Measurements from ENCODE around the gene NKPD1. TPM values are rescaled to one million over a fixed set of nuclear protein-coding genes. Genes with fewer than 3 reads are reported as not detected.

NKPD1 gene
- total RNA-seq, 1 donor from 2014 or later: not detected

GRCh38 chr19:45178262-45179071 is 17.7 kb upstream of the NKPD1 start, which contains the start of gene BLOC1S3:
Gene BLOC1S3 (plus strand): TSS chr19:45178784. CDS start chr19:45179297, 513 bp downstream.
- DNase-seq (ENCODE audit: missing footprints) (peak; percentile 100), ATAC-seq (peak; percentile 99)
- intact Hi-C loops (cut with DNase I): loop anchor here (5.0 kb wide), 1 partner anchor 86 kb away; the partner anchor contains the start of gene PPP1R37

GRCh38 chr19:45177817-45178261 is 17.1 kb upstream of the NKPD1 start, which contains the start of gene TRAPPC6A:
Gene TRAPPC6A (minus strand): TSS chr19:45178237. CDS start chr19:45178218, 19 bp downstream.
- no peak for DNase-seq (ENCODE audit: missing footprints)
- no peak for ATAC-seq
- intact Hi-C loops (cut with DNase I): loop anchor here (5.0 kb wide), 1 partner anchor 86 kb away; the partner anchor contains the start of gene PPP1R37

- ATAC-seq: no peak
- intact Hi-C loops (cut with DNase I): loop anchor here (5.0 kb wide), 1 partner anchor 83 kb away; the partner anchor contains the start of gene PPP1R37
- DNase-seq (ENCODE audit: missing footprints): no peak
These were observed 14.9 kb upstream of the NKPD1 start for GRCh38 chr19:45175515-45176345.

- DNase-seq (ENCODE audit: missing footprints): no peak
These were observed 13.0 kb upstream of the NKPD1 start for GRCh38 chr19:45173816-45174215.

GRCh38 chr19:45172611-45173208 is 11.9 kb upstream of the NKPD1 start:
- ATAC-seq: no peak
- intact Hi-C loops (cut with DNase I): no loop called here

More at GRCh38 chr19:45173816-45174215, 13.0 kb upstream of the NKPD1 start:
- intact Hi-C loops (cut with DNase I): no loop called here
- ATAC-seq: no peak

GRCh38 chr19:45172173-45172572 is 11.4 kb upstream of the NKPD1 start:
- DNase-seq (ENCODE audit: missing footprints): no peak
- ATAC-seq: no peak
- intact Hi-C loops (cut with DNase I): no loop called here

More at GRCh38 chr19:45172611-45173208, 11.9 kb upstream of the NKPD1 start:
- DNase-seq (ENCODE audit: missing footprints): no peak

GRCh38 chr19:45171211-45171623 is 10.4 kb upstream of the NKPD1 start:
- intact Hi-C loops (cut with DNase I): no loop called here
- no peak for ATAC-seq
- DNase-seq (ENCODE audit: missing footprints): no peak

GRCh38 chr19:45170146-45171106 is 9.6 kb upstream of the NKPD1 start:
- intact Hi-C loops (cut with DNase I): no loop called here
- no peak for ATAC-seq

GRCh38 chr19:45169602-45170001 is 8.8 kb upstream of the NKPD1 start:
- intact Hi-C loops (cut with DNase I): no loop called here
- no peak for DNase-seq (ENCODE audit: missing footprints)
- ATAC-seq: no peak

More at GRCh38 chr19:45170146-45171106, 9.6 kb upstream of the NKPD1 start:
- DNase-seq (ENCODE audit: missing footprints): no peak

GRCh38 chr19:45168767-45169351 is 8.1 kb upstream of the NKPD1 start:
- DNase-seq (ENCODE audit: missing footprints) (no peak), ATAC-seq (no peak)
- intact Hi-C loops (cut with DNase I): no loop called here

- intact Hi-C loops (cut with DNase I): no loop called here
- ATAC-seq (no peak), DNase-seq (ENCODE audit: missing footprints) (peak; percentile 47)
These were observed 6.0 kb upstream of the NKPD1 start for GRCh38 chr19:45166723-45167252.

- ATAC-seq: peak; percentile 37
- peak; percentile 73 for DNase-seq (ENCODE audit: missing footprints)
- intact Hi-C loops (cut with DNase I): no loop called here
These were observed 4.0 kb upstream of the NKPD1 start for GRCh38 chr19:45164577-45165335.

GRCh38 chr19:45163751-45164460 is 3.1 kb upstream of the NKPD1 start:
- ATAC-seq (no peak), DNase-seq (ENCODE audit: missing footprints) (peak; percentile 57)
- intact Hi-C loops (cut with DNase I): no loop called here

GRCh38 chr19:45163156-45163555 is 2.4 kb upstream of the NKPD1 start:
- DNase-seq (ENCODE audit: missing footprints): peak; percentile 43
- intact Hi-C loops (cut with DNase I): no loop called here
- ATAC-seq: no peak

- ATAC-seq: no peak
- intact Hi-C loops (cut with DNase I): no loop called here
- DNase-seq (ENCODE audit: missing footprints): peak; percentile 17
These were observed 1.9 kb upstream of the NKPD1 start for GRCh38 chr19:45162608-45163143.
